GM18873 (cell line): ENCODE data around the gene RSPH9.

ENCODE experiments used
- ATAC-seq: cut with Tn5 transposase; IDR thresholded peaks from one replicate; pipeline ENCODE4 v1.9.1; 2021; ENCODE audit warnings: mild to moderate bottlenecking, moderate library complexity, moderate number of reproducible peaks; ENCODE audit not compliant: unreplicated experiment, low FRiP score

RSPH9 gene

DNA sequence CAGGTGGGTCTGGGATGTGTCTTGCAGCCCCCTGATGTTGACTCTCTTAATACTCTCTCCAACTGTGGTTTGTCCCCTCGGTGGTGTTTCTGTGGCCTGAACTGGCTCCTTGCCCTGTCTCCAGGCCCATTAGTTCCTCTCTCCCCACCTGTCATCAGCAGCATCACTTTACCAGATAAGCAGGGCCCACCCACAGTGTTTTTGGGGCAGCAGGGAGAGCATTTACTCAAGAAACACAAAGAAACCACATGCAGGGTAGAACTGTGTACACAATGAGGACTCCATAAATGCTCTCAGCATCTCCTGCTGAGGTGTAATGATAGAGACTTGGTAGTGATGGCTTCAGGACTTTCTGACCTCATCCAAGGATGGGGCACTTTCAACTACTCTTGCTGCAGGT, 62.9 kb downstream of the RSPH9 start:
- no peak for ATAC-seq

DNA sequence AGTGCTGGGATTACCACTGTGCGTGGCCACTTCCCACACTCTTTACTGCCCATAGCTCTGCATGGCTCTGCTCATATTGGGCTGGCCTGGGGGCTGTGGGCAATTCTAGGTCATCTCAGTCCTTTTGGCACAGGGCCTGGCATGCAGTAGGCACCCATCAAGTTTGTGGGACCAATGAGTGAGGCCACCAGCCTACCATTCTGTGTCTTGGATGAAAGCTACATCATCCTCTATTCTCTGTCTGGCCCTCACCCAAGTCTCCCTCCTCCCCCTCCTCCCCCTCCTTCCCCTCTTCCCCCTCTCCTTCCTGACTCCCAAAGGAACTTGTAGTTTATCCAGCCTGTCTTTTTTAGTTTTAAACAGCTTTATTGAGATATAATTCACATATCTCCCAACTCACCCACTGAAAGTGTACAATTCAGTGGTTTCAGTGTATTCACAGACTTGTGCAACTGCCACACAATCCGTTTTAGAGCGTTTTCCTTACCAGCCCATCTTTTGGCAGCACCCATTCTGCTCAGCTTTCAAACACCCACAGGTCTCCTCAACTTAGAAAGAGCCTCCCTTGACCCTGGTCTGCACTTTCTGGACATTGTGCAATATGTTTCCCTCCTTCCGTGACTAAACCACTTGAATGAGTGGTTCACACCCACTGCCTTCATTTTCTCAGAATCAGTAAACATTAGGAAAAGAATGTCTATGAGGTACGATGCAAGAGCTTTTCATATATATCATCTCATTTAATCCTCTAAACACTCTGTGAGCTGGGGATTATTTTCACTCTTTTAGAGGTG, 64.2 kb downstream of the RSPH9 start:
- ATAC-seq: no peak

DNA sequence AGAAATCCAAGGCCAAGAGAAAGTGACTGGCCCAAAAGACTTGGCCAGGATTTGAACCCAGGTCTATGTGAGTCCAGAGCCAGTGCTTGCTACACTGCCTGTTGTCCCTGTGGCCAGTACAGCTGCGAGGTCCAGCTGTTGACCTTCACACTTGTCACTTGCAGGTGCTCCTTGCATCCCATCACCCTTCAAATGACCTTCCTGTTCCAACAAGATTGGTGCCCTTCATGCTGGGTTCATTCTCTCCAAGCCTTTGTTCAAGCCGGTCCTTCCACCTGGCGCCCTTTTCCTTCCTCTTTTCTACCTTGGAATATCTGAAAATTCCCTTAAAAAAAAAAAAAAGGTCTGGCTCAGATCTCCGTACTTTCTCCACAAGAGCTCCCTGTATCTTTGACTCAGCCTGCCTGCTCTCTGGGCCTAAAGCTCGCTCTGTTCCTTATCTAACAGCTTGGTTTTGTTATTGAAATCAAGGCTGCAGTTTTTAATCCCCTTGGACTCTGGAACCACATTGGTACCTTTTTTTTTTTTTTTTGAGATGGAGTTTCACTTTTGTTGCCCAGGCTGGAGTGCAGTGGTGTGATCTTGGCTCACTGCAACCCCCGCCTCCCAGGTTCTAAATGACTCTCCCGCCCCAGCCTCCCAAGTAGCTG, 64.9 kb downstream of the RSPH9 start:
- no peak for ATAC-seq

DNA sequence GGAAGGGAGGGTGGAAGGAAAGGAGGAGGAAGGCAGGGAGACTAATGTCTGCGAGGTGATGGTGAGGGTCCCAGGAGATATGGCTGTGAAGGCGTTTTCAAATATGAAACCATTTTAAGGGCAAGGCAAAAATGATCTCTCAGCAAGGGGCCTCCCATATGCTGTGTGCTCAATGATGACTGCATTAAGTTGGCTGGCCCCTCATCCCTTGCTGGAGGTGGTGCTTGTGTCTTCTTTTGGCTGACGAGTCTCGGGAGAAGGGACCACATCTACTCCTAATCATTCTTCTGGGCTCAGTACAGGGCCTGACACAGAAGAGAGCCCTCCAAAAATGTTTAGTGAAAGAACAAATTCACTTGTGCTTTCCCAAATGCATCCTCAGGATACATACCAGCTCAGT, 65.7 kb downstream of the RSPH9 start:
- ATAC-seq: no peak

DNA sequence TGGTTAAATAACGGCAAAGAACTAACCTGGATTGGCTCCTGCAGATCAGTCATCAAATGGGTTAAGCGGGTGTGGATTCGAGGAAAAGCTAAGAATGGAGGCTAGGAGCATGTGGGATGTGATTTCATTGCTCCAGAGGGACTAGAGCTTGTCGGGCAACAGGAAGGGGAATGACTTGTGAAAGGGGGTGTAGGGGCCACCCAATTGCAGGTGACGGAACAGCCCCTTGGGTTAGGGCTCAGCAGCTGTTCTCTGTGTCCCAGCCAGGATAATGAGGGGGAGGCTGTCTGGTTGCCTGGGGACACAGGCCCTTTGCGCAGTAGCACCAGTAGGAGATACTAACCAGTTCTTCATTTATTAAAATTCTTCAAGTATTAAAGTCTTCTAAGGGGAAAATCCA, 67.7 kb downstream of the RSPH9 start:
- ATAC-seq: no peak

DNA sequence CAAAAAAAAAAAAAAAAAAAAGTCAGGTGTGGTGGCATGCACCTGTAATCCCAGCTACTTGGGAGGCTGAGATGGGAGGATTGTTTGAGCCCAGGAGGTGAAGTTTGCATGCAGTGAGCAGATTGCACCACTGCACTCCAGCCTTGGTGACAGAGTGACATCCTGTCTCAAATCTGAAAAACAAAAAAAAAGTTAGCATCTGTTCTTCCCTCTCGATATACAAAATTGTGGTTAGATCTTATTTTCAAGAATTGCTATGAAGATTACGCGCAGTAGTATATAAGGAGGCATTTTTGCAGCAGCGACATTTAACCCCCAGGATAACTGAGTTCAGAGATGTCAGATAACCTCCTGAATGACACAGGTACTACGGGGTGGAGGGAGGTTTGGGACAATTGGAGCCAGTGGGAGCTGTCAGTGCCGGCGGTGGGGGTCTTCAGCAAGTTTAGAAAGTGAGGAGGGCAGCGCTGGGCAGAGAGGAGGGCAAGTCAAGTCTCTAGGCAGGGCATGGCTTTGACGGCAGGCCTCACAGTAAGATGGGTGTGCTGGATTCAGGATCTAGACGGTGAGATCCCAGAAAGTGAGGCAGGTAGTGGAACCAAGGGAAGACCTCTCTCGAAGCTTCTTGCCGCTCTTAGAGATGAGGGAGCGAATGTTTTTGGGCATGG, 68.9 kb downstream of the RSPH9 start:
- no peak for ATAC-seq

DNA sequence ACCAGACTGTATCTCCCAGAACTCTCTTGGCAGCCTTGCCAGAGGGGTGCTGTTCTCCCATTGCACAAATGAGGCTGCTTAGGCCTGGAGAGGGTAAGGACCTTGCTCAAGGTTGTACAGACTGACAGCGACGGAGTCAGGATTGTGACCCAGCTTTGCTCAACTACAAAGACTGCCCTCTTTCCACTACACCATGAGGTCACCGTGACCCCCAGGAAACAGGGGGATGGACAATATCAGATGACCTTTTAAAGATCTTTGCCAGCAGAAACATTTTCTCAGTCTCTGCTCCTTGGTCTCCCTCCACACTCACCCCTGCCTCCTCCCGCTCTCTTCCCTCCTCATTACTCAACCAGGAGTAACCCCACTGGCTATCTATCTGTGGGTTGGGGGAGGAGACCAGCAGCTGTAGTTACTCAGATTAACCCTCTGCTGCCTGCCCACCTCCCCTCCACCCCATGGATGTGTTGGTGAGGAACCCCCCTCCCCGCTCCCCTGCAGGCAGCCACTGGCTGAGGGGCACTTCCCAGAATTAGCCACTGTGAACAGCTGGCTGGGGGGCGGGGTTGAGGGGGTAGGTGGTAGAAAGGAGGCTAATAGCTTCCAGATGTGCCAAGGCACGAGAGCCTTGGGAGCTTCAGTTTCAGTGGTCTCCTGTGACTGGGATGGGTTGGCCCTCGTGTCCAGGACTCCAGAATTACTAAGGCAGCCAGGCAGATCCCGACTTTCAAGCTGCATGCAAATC, 69.6 kb downstream of the RSPH9 start:
- ATAC-seq: peak; percentile 22

DNA sequence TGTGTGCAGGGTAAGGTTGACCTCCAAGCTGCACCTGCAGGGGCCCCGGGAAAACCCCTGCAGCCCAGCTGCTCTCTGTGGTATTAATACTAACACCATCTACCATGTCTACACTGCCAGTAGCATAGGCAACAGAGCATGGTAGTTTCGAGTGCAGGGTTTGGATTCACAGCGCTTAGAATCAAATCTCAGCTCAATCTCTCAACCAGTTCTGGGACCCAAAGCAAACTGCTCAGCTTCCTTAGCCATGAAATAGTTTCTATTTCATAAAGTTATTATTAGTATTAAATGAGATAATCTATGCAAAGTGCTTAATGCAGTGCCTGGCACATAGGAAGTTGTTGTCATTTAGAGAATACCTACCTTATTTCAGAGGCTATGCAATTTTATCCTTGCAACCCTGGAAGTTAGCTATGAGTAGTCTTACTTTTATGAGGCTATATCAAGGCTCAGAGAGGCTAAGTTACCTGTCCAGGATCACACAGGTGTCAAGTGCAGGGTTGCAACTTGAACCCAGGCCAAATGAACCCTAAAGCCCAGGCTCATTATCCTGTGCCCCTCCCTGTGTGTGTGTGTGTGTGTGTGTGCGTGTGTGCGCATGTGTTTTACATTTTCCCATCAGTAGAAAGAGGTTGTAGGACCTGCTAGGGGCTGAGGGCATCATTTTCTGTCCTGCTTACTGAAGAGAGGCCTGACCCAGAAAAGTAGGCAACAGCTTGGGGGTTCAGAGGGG, 70.4 kb downstream of the RSPH9 start:
- peak; percentile 82 for ATAC-seq

DNA sequence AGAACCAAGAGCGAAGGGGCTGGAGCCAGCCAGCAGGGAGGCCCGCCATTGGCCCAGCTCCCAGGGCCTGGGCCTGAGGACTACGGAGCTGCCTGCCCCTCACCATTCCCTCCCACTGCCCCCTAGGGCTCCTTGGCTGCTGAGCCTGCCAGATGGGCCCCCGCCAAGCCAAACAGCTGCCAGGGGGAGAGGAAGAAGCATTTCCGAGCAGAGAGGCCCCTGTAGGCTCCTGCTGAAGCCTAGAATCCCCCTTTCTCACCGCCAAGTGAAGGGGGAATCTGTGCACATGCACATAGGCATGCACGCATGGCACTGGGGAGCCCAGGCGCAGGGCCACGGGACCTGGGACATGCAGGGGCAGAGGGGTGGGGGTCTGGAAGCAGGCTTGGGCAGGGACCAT, 71.3 kb downstream of the RSPH9 start:
- ATAC-seq: no peak

DNA sequence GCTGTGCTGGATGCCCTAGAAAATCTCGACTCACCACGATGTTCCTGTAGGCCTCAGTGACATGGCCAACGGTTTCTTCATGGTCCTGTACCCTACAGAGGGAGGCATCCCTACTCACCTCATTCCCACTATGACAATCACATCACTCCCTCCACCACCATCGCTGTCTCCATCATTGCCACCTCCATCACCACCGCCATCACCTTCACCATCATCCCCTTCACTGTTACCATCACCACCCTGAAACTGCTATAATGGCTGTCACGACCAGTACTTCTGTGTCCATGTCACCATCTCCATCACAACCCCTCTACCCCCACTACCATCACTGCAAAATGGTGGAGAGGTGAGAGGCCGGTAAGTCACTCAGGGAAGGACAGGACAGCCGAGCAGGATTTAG, 72.6 kb downstream of the RSPH9 start:
- ATAC-seq: no peak

DNA sequence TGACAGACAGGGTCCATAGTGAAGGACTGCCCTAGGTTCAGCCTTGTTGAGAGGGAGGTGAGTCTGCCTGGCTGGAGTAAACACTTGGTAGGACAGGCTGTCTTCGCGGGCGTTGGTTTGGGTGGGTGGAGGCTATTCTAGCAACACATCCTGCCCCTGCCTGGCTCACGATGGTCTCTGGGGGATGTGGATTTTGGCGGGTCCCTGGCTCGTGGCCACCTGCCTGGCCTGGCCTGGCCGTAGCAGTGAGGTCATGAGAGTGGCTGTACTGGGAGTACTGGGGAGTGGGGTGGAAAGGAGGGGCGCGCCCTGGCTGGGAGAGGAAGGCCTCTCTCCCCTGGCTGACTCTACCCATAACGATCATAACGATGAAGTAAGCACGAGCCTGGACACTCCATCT, 73.0 kb downstream of the RSPH9 start:
- ATAC-seq: no peak

DNA sequence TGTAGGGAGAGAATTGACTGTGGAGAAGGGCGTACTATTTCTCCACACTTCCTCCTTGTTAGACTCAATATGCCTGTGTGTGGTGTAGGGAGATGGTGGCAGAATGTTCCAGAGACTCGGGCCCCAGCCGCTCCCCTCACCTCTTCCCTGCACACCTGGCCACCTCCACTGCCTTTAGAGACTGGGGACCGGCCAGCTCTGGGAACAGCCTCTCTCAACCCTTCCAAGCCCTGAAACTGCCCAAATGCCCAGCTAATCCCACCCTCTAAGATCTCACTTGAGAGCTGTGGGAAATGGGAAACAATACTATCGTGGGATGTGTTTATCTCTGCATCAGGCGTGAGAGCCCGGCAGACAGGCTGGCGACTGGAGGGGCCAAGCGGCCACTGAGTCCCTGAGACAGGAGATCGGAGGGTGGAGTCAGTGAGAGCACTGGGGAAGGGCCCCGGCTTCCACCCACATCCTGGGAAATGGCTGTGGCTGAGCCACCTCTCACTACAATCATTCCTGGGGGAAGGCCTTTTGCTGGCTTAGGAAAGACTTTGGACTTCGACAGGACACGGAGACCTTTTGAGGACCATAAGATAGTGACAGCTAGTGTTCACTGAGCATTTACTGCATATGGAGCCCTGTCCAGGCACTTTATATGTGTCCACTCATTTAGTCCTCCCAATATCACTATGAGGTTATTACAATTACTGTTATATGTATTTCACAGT, 73.7 kb downstream of the RSPH9 start:
- ATAC-seq: no peak

DNA sequence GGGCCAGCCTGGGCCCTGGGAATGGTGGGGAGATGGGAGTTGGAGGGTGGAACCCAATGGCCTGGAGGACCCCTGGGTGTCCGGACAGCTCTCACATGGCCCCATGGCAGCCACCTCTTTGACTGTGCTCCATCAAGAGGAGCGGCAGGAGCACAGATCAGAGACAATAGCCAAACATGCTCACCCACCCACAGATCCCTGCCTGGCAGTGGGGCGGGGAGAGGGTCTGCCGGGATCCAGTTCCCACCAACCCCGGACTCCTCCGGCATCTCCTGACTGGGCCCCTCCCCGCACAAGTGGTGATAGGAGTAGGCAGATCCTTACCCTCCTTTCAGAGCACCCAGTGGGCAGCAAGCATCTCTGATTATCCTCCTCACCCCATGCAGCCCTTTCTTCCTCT, 74.7 kb downstream of the RSPH9 start:
- no peak for ATAC-seq

DNA sequence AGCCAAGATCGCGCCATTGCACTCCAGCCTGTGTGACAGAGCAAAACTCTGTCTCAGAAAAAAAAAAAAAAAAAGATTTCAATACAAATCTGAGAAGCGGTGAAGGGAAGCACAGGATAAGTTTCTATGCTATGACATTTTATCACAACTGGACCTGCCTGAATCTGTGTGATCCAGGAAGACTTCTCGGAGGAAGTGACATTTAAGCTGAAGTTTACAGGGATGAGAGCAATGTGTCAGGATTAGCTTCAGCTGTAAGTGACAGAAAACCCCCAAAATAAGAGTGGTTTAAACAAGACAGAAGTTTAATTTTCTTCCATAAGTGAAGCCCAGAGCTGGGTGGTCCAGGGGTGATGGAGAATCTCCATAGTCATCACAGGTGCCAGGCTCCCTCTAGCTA, 76.2 kb downstream of the RSPH9 start:
- ATAC-seq: no peak
